Astrocyte (in vitro differentiated cells and primary cell): ENCODE results near the gene ZBTB21. TPM values are rescaled to one million over a fixed set of nuclear protein-coding genes. Genes with fewer than 3 reads are reported as not detected.

ENCODE experiments used
- DNase-seq: peaks from one replicate; pipeline ENCODE4 v3.0.0-alpha.2; 2010; ENCODE audit warnings: low read depth
- FAIRE-seq: peaks from 2 replicates; lab custom pipeline; 2011; peaks lifted over from hg19 to GRCh38; lab: Jason Lieb, UNC
- H2AFZ ChIP-seq: 2 replicates; pipeline ENCODE4 v1.6.0; 2012; ENCODE audit warnings: low read depth, low read length, inconsistent platforms
- H3K27ac ChIP-seq: 2 replicates; pipeline ENCODE4 v1.5.1; 2011; ENCODE audit warnings: low read depth, low read length, inconsistent platforms
- H3K27me3 ChIP-seq: 2 replicates; pipeline ENCODE4 v1.6.0; 2011; ENCODE audit warnings: low read length, inconsistent platforms; ENCODE audit not compliant: insufficient read depth
- H3K36me3 ChIP-seq: 2 replicates; pipeline ENCODE4 v1.5.1; 2011; ENCODE audit warnings: low read length, inconsistent platforms; ENCODE audit not compliant: insufficient read depth
- H3K4me1 ChIP-seq: 2 replicates; pipeline ENCODE4 v1.5.1; 2011; ENCODE audit warnings: low read length, inconsistent platforms; ENCODE audit not compliant: insufficient read depth
- H3K4me2 ChIP-seq: 2 replicates; pipeline ENCODE4 v1.6.0; 2012; ENCODE audit warnings: low read length, inconsistent platforms
- H3K4me3 ChIP-seq: 2 replicates; pipeline ENCODE4 v1.5.1; 2011; ENCODE audit warnings: low read depth, mild to moderate bottlenecking, low read length, inconsistent platforms; ENCODE audit not compliant: insufficient read depth
- H3K79me2 ChIP-seq: 2 replicates; pipeline ENCODE4 v1.6.0; 2012; ENCODE audit warnings: mild to moderate bottlenecking, low read length, inconsistent platforms; ENCODE audit not compliant: insufficient read depth
- H3K9ac ChIP-seq: 2 replicates; pipeline ENCODE4 v1.6.0; 2012; ENCODE audit warnings: mild to moderate bottlenecking, low read length, inconsistent platforms
- H3K9me3 ChIP-seq: 2 replicates; pipeline ENCODE4 v1.5.1; 2012; ENCODE audit warnings: low read depth, mild to moderate bottlenecking, low read length, inconsistent platforms; ENCODE audit not compliant: insufficient read depth
- H4K20me1 ChIP-seq: 2 replicates; pipeline ENCODE4 v1.6.0; 2012; ENCODE audit warnings: low read length, inconsistent platforms; ENCODE audit not compliant: insufficient read depth
- H3K27ac Mint-ChIP-seq: one replicate; pipeline ENCODE4 v1.8.0; 2021; ENCODE audit warnings: mild to moderate bottlenecking, mixed read lengths; ENCODE audit not compliant: unreplicated experiment
- H3K27me3 Mint-ChIP-seq: one replicate; pipeline ENCODE4 v1.8.0; 2021; ENCODE audit warnings: low read depth, mixed read lengths; ENCODE audit not compliant: unreplicated experiment
- H3K36me3 Mint-ChIP-seq: one replicate; pipeline ENCODE4 v1.8.0; 2021; ENCODE audit warnings: low read depth, mixed read lengths; ENCODE audit not compliant: unreplicated experiment
- H3K4me1 Mint-ChIP-seq: one replicate; pipeline ENCODE4 v1.8.0; 2021; ENCODE audit warnings: low read depth, mixed read lengths; ENCODE audit not compliant: unreplicated experiment
- H3K4me3 Mint-ChIP-seq: one replicate; pipeline ENCODE4 v1.8.0; 2021; ENCODE audit warnings: mild to moderate bottlenecking, moderate library complexity, mixed read lengths; ENCODE audit not compliant: unreplicated experiment
- H3K9me3 Mint-ChIP-seq: one replicate; pipeline ENCODE4 v1.8.0; 2021; ENCODE audit warnings: mild to moderate bottlenecking, mixed read lengths; ENCODE audit not compliant: unreplicated experiment
- EZH2 ChIP-seq: IDR thresholded peaks from 2 replicates; pipeline ENCODE4 v1.6.1; 2012; ENCODE audit warnings: mild to moderate bottlenecking, low read length, inconsistent platforms; ENCODE audit not compliant: insufficient read depth
- total RNA-seq: library from RNA; stranded (reverse); gene quantifications from 2 replicates; pipeline ENCODE4 v1.2.1, GENCODE V29; 2021
- TF ChIP-seq, protein P1 (sequence below): IDR thresholded peaks from 2 replicates; pipeline ENCODE4 v1.5.1; 2011; ENCODE audit warnings: low read depth, mild to moderate bottlenecking, inconsistent platforms, low read length, moderate library complexity; ENCODE audit not compliant: insufficient read depth

Gene ZBTB21
- total RNA-seq, 1 donor from 2014 or later: 20.5 TPM

DNA sequence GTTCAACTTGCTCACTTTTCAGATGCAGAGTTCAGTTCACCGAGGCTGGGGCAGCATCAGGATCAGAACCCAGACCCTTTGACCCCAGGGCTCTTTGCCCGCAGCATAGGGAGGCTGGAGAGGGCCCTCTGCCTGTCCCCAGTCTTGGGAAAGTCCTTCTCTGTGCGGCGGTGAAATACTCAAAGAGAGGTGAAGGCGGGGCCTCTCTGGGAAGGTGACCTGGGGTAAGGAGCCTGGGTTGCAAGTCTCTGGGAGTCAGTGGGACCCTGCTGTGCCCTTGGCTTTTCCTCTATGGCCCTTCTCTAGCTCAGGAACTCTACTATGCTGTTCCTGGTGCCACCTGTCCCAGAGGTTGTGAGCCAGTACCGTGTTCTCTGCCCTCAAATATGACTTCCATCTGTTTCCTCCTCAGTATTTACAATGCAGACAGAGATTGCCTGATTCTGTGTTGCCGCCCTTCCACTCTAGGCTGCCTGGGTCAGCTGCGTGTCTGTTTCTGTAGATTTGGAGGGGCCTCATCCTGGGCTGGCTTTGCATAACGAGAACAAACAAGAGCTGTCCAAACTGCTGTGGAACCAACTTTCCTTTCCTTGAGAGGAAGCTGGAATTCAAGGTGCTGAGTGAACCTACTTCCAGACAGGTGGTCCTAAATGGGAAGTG lies 18.7 kb upstream of the ZBTB21 start:
- H3K27me3 ChIP-seq: peaks cover 3% of the 10 kb centered on the region
- H3K4me1 ChIP-seq: peaks cover 8% of the 10 kb centered on the region
- no peak overlapping the region for H3K4me2 ChIP-seq
- Mint-ChIP-seq H3K9me3 (peaks cover 11% of the 10 kb centered on the region), H3K4me3 (no peak overlapping the region), H3K36me3 (no peaks in the 10 kb centered on the region), H3K27ac (no peak overlapping the region), H3K27me3 (peaks cover 19% of the 10 kb centered on the region), H3K4me1 (peaks cover 6% of the 10 kb centered on the region)
- H3K4me3 ChIP-seq: no peak overlapping the region
- FAIRE-seq: no peak
- no peak overlapping the region for H2AFZ ChIP-seq
- H4K20me1 ChIP-seq: no peaks in the 10 kb centered on the region
- H3K27ac ChIP-seq: no peak overlapping the region
- no peak for TF ChIP-seq EZH2
- TF ChIP-seq, protein P1, sequence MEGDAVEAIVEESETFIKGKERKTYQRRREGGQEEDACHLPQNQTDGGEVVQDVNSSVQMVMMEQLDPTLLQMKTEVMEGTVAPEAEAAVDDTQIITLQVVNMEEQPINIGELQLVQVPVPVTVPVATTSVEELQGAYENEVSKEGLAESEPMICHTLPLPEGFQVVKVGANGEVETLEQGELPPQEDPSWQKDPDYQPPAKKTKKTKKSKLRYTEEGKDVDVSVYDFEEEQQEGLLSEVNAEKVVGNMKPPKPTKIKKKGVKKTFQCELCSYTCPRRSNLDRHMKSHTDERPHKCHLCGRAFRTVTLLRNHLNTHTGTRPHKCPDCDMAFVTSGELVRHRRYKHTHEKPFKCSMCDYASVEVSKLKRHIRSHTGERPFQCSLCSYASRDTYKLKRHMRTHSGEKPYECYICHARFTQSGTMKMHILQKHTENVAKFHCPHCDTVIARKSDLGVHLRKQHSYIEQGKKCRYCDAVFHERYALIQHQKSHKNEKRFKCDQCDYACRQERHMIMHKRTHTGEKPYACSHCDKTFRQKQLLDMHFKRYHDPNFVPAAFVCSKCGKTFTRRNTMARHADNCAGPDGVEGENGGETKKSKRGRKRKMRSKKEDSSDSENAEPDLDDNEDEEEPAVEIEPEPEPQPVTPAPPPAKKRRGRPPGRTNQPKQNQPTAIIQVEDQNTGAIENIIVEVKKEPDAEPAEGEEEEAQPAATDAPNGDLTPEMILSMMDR: no peak
- no peaks in the 10 kb centered on the region for H3K79me2 ChIP-seq
- H3K9me3 ChIP-seq: no peaks in the 10 kb centered on the region
- H3K9ac ChIP-seq: no peak overlapping the region
- H3K36me3 ChIP-seq: no peaks in the 10 kb centered on the region
- no peak for DNase-seq

DNA sequence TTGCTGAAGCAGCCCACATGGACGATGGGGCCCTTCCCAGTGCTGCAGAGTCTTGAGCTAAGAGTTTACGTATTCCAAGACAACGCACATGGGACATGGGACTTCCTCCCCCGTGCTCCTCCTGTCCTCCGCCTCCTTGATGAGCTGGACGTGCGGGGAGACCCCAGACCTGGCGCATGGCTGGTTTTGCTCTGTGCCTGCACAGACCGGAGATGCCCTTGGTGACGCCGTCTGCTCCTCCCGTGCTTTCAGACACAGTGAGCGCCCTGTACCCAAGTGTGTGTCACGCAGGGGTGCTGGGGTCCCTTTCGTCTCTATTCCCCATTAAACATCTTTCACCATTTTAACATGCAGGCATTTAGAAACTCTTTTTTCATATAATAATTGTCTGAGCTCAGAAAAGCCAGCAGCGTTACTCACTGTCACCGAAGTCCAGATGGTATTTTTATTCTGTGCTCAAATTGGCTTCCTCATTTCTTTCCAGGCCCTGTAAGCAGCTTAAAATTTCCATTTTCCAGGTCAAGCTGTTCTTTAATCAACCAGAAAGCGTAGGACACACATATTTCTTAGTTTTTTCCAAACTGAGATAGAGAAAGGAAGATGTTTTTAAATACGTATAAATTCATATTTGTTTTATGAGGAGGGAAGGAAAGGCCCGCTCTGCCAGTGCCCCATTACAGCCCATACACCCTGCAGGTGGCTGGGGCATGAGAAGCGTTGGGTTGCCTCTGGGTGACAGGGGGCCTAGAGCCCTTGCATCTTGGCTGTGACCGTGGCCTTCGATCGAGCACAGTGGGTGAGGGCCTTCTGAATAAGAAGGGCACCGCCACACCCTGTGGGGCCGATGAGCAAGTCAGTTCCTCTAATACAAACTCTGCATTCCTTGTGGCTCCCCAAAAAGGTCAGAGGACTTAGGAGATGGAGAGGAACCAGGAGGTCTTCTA lies 17.9 kb upstream of the ZBTB21 start:
- Histone ChIP-seq H3K36me3 (no peaks in the 10 kb centered on the region), H2AFZ (no peak overlapping the region), H3K4me3 (no peak overlapping the region), H3K27ac (no peak overlapping the region), H3K27me3 (peaks cover 6% of the 10 kb centered on the region), H3K9me3 (no peaks in the 10 kb centered on the region), H3K9ac (no peak overlapping the region), H4K20me1 (no peaks in the 10 kb centered on the region), H3K4me1 (peaks cover 8% of the 10 kb centered on the region), H3K4me2 (no peak overlapping the region), H3K79me2 (no peaks in the 10 kb centered on the region)
- no peak for FAIRE-seq
- Mint-ChIP-seq H3K4me1 (peaks cover 6% of the 10 kb centered on the region), H3K4me3 (no peak overlapping the region), H3K36me3 (no peaks in the 10 kb centered on the region), H3K27me3 (peaks cover 19% of the 10 kb centered on the region), H3K9me3 (peaks cover 11% of the 10 kb centered on the region), H3K27ac (no peak overlapping the region)
- TF ChIP-seq, protein P1: no peak
- no peak for TF ChIP-seq EZH2
- DNase-seq: no peak
